AG09319 (cell line): ENCODE results near the gene PCYT1B.

Experiments used
- DNase-seq: peaks from one replicate; pipeline ENCODE4 v3.0.0-alpha.2; 2010; ENCODE audit warnings: low read depth; ENCODE audit errors: extremely low read depth
- CTCF ChIP-seq: IDR thresholded peaks from 2 replicates; pipeline ENCODE4 v1.5.1; 2011; ENCODE audit warnings: low read depth, mild to moderate bottlenecking, inconsistent platforms, low read length, moderate library complexity

Gene PCYT1B

GRCh38 chrX:24682739-24683432 is 35.7 kb upstream of the PCYT1B start:
- DNase-seq = no peak
- no peak for TF ChIP-seq CTCF

GRCh38 chrX:24676403-24677024 is 29.4 kb upstream of the PCYT1B start:
- peak; percentile 62 for TF ChIP-seq CTCF
- no peak for DNase-seq

GRCh38 chrX:24673424-24673823 is 26.3 kb upstream of the PCYT1B start:
- TF ChIP-seq CTCF = no peak
- no peak for DNase-seq

GRCh38 chrX:24672701-24673190 is 25.6 kb upstream of the PCYT1B start:
- no peak for TF ChIP-seq CTCF
- DNase-seq = no peak

GRCh38 chrX:24668111-24668510 is 21.0 kb upstream of the PCYT1B start:
- DNase-seq = no peak

GRCh38 chrX:24662352-24662751 is 15.2 kb upstream of the PCYT1B start:
- no peak for DNase-seq
- no peak for TF ChIP-seq CTCF

More at GRCh38 chrX:24668111-24668510, 21.0 kb upstream of the PCYT1B start:
- no peak for TF ChIP-seq CTCF

GRCh38 chrX:24661292-24661691 is 14.1 kb upstream of the PCYT1B start:
- TF ChIP-seq CTCF = no peak
- DNase-seq = no peak
